Measurements from ENCODE around the gene CPPED1.
"Not testable (repeated sequence)": the region's sequence is repeated elsewhere in the genome, so short reads cannot be mapped to it uniquely, and the experiment has no call there.

CPPED1 gene, protein sequence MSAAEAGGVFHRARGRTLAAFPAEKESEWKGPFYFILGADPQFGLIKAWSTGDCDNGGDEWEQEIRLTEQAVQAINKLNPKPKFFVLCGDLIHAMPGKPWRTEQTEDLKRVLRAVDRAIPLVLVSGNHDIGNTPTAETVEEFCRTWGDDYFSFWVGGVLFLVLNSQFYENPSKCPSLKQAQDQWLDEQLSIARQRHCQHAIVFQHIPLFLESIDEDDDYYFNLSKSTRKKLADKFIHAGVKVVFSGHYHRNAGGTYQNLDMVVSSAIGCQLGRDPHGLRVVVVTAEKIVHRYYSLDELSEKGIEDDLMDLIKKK

DNA sequence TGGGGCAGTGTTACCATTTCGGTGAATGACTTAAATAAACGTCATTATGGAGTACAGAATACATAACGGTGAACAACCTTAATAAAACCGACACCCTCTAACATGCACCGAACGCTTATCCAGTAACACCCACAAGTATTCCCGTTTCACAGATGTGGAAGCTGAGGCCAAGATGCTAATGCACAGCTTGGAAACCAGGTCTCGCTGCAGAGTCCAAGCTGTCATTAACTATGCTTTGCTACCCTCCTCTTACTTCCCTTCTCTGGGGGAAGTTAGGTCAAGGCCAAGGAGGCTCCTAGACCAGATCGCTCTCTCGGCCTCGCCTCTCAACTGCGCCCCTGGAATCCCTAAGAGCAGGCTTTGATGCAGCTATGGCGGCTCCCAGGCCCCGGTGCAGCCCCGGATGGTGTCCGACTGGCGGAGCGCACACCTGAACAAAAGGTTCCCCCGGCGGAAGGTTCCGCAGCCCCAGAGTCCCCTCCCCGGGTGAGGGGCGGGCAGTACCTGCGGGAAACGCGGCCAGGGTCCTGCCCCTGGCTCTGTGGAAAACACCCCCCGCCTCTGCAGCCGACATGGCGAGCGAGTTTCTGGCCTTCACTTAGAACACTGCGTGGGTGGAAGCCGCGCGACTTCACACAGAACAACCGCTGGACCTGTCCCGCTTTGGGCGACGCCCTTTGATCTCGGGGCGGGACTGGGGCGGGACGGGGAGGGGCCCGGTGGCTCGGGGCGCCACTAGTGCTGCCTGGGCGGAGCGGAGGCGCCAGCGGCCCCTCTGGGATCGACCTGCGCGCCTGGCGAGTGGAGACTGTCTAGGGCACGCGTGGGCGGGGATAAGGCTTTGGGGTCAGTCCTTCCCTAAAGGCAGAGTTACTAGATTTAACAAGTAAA lies at the start of gene CPPED1:
CPPED1 (minus strand) TSS at position 685 of the 891 bp plus-strand sequence; CDS start at position 574, 111 bp downstream.
- Mint-ChIP-seq H3K27me3 (peaks cover 4% of the 10 kb centered on the region), H3K4me1 (peaks cover 42% of the 10 kb centered on the region)
- CTCF ChIA-PET = no interaction called here

GRCh38 chr16:12850186-12850585 lies 46.5 kb upstream of the CPPED1 start:
- Mint-ChIP-seq H3K4me1 (no peaks in the 10 kb centered on the region), H3K36me3 (no peaks in the 10 kb centered on the region), H3K4me3 (no peak overlapping the region), H3K27me3 (peaks cover 9% of the 10 kb centered on the region), H3K27ac (no peak overlapping the region), H3K9me3 (no peaks in the 10 kb centered on the region)
- no peak for DNase-seq
- CTCF ChIA-PET = no interaction called here

More for the DNA sequence above, at the start of gene CPPED1:
- Mint-ChIP-seq H3K27ac (peak within 1 kb of the TSS; percentile 93), H3K9me3 (no peaks in the 10 kb centered on the region), H3K36me3 (peaks cover 16% of the 10 kb centered on the region), H3K4me3 (peak within 1 kb of the TSS; percentile 92)
- peak; percentile 90 for DNase-seq

DNA sequence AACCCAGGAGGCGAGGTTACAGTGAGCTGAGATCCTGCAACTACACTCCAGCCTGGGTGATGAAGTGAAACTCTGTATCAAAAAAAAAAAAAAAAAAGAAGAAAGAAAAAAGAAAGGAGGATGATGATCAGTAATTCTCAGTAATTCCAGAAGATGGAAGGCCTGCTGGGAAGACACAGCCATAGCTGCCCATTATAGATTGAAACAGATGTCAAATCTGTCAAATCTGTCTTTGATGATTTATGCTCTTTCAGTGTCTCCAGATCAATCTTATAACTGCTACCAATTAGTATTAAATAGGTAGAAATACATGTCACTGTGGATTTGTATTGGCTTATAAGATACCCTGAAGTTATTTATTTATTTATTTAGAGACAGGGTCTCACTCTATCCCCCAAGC lies 42.9 kb upstream of the CPPED1 start:
- Mint-ChIP-seq H3K4me1 (no peaks in the 10 kb centered on the region), H3K9me3 (no peaks in the 10 kb centered on the region), H3K27ac (no peak overlapping the region), H3K27me3 (peaks cover 9% of the 10 kb centered on the region), H3K4me3 (no peak overlapping the region), H3K36me3 (no peaks in the 10 kb centered on the region)
- CTCF ChIA-PET = no interaction called here
- no peak for DNase-seq

GRCh38 chr16:12845282-12845681 lies 41.6 kb upstream of the CPPED1 start:
- no peak overlapping the region for H3K4me3 Mint-ChIP-seq
- CTCF ChIA-PET = no interaction called here
- H3K4me1 Mint-ChIP-seq = no peaks in the 10 kb centered on the region
- H3K36me3 Mint-ChIP-seq = no peaks in the 10 kb centered on the region
- peaks cover 9% of the 10 kb centered on the region for H3K27me3 Mint-ChIP-seq
- no peak overlapping the region for H3K27ac Mint-ChIP-seq
- no peak for DNase-seq
- H3K9me3 Mint-ChIP-seq = no peaks in the 10 kb centered on the region

GRCh38 chr16:12837756-12838155 lies 34.1 kb upstream of the CPPED1 start:
- Mint-ChIP-seq H3K27ac (peak overlapping the region; percentile 47), H3K9me3 (peaks cover 4% of the 10 kb centered on the region), H3K4me1 (peaks cover 19% of the 10 kb centered on the region), H3K36me3 (no peaks in the 10 kb centered on the region), H3K4me3 (no peak overlapping the region), H3K27me3 (peaks cover 13% of the 10 kb centered on the region)
- no peak for DNase-seq
- CTCF ChIA-PET = no interaction called here

- no peak overlapping the region for H3K4me3 Mint-ChIP-seq
- no peak for DNase-seq
- H3K9me3 Mint-ChIP-seq = peaks cover 4% of the 10 kb centered on the region
- H3K36me3 Mint-ChIP-seq = no peaks in the 10 kb centered on the region
- CTCF ChIA-PET = interaction anchor here (0.7 kb wide), 1 partner anchor 387 kb away, joined by 3 read pairs; no protein-coding TSS in a partner anchor
- H3K27me3 Mint-ChIP-seq = peaks cover 13% of the 10 kb centered on the region
- H3K4me1 Mint-ChIP-seq = peaks cover 19% of the 10 kb centered on the region
- peak overlapping the region; percentile 47 for H3K27ac Mint-ChIP-seq
Observed at GRCh38 chr16:12837291-12837690, 33.6 kb upstream of the CPPED1 start.

GRCh38 chr16:12833926-12834325 lies 30.2 kb upstream of the CPPED1 start:
- DNase-seq = no peak

GRCh38 chr16:12829096-12829888 lies 25.6 kb upstream of the CPPED1 start:
- H3K36me3 Mint-ChIP-seq = no peaks in the 10 kb centered on the region
- CTCF ChIA-PET = no interaction called here

More at GRCh38 chr16:12833926-12834325, 30.2 kb upstream of the CPPED1 start:
- Mint-ChIP-seq H3K27ac (no peak overlapping the region), H3K27me3 (peaks cover 20% of the 10 kb centered on the region), H3K4me1 (peaks cover 19% of the 10 kb centered on the region), H3K9me3 (peaks cover 4% of the 10 kb centered on the region), H3K4me3 (no peak overlapping the region), H3K36me3 (no peaks in the 10 kb centered on the region)
- CTCF ChIA-PET = no interaction called here

DNA sequence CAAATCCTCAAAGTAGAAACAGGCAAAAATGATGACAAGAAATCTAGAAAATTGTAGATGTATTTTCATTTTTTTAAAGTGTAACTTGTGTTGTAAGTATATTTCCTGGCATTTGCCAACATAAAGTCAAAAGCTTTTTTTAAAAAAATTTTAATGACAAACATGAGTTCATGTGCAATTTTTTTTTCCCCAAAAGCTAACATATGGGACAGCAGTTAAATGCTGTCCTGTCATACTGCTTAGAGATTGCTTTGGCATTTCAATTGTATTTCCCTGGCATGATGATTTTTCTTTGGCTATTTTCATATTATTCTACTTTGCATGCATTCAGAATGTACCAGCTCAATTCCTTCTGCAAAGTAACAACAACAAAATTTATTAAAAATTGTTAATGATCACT lies 24.5 kb upstream of the CPPED1 start:
- Mint-ChIP-seq H3K4me3 (no peak overlapping the region), H3K27me3 (peaks cover 20% of the 10 kb centered on the region), H3K9me3 (no peaks in the 10 kb centered on the region), H3K4me1 (no peaks in the 10 kb centered on the region), H3K27ac (no peak overlapping the region), H3K36me3 (no peaks in the 10 kb centered on the region)
- CTCF ChIA-PET = no interaction called here
- no peak for DNase-seq

More at GRCh38 chr16:12829096-12829888, 25.6 kb upstream of the CPPED1 start:
- Mint-ChIP-seq H3K27me3 (peaks cover 23% of the 10 kb centered on the region), H3K27ac (no peak overlapping the region), H3K9me3 (no peaks in the 10 kb centered on the region), H3K4me1 (no peaks in the 10 kb centered on the region), H3K4me3 (no peak overlapping the region)
- DNase-seq = no peak

- no peak for DNase-seq
- Mint-ChIP-seq H3K9me3 (no peaks in the 10 kb centered on the region), H3K27me3 (peaks cover 19% of the 10 kb centered on the region), H3K4me1 (no peaks in the 10 kb centered on the region), H3K36me3 (no peaks in the 10 kb centered on the region), H3K4me3 (no peak overlapping the region), H3K27ac (no peak overlapping the region)
- CTCF ChIA-PET = interaction anchor here (0.6 kb wide), 1 partner anchor 453 kb away, joined by 3 read pairs; no protein-coding TSS in a partner anchor
Observed at GRCh38 chr16:12826559-12826958, 22.9 kb upstream of the CPPED1 start.

GRCh38 chr16:12819126-12820117 lies 15.7 kb upstream of the CPPED1 start:
- Mint-ChIP-seq H3K27me3 (peaks cover 9% of the 10 kb centered on the region), H3K4me1 (peaks cover 18% of the 10 kb centered on the region), H3K4me3 (no peak overlapping the region), H3K9me3 (no peaks in the 10 kb centered on the region), H3K36me3 (no peaks in the 10 kb centered on the region), H3K27ac (no peak overlapping the region)
- DNase-seq = peak; percentile 82
- CTCF ChIA-PET = interaction anchor here (0.9 to 2.2 kb wide), 4 partner anchors 246 to 590 kb away, joined by 3 to 8 read pairs (median 5); no protein-coding TSS in a partner anchor

DNA sequence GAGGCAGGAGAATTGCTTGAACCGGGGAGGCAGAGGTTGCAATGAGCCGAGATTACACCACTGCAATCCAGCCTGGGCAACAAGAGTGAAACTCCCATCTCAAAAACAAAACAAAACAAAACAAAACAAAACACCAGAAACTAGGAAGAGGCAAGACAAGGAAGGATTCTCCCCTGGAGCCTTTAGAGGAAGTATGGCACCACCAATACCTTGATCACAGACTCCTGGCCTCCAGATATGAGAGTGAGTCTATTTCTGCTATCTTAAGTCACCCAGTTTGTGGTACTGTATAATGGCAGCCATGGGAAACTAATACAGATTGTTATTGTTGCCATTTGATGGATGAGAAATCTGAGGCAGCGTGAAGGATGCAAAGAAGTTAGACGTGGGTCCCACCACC lies 14.6 kb upstream of the CPPED1 start:
- Mint-ChIP-seq H3K4me3 (no peak overlapping the region), H3K9me3 (no peaks in the 10 kb centered on the region), H3K27me3 (peaks cover 9% of the 10 kb centered on the region), H3K4me1 (peaks cover 18% of the 10 kb centered on the region), H3K36me3 (no peaks in the 10 kb centered on the region), H3K27ac (no peak overlapping the region)
- no peak for DNase-seq
- CTCF ChIA-PET = interaction anchor here (0.9 to 2.0 kb wide), 5 partner anchors 20 to 723 kb away, joined by 3 to 10 read pairs (median 4); no protein-coding TSS in a partner anchor

DNA sequence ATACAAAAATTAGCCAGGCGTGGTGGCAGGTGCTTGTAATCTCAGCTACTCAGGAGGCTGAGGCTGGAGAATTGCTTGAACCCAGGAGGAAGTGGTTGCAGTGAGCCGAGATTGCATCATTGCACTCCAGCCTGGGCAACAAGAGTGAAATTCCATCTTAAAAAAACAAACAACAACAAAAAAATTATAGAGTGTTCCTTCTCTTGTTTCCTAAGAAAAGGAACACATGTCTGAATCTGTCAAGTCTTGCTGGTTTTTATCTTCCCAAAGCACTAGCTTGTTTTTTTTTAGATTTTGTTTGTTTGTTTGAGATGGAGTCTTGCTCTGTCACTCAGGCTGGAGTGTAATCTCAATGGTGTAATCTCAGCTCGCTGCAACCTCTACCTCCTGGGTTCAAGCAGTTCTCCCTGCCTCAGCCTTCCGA lies 13.1 kb upstream of the CPPED1 start:
- H3K36me3 Mint-ChIP-seq, H3K4me3 Mint-ChIP-seq, H3K27me3 Mint-ChIP-seq, H3K9me3 Mint-ChIP-seq, H3K27ac Mint-ChIP-seq, DNase-seq: not testable (repeated sequence)
- peaks cover 18% of the 10 kb centered on the region for H3K4me1 Mint-ChIP-seq
- CTCF ChIA-PET = interaction anchor here (0.5 to 2.0 kb wide), 6 partner anchors 91 to 721 kb away, joined by 3 to 10 read pairs (median 3); no protein-coding TSS in a partner anchor

All from activated naive CD4-positive, alpha-beta T cell treated with anti-CD3 and anti-CD28 coated beads, Interleukin-2, amount 10 ng/mL, durations not matched to agents 7 days and 5 days (primary cell).